ENCODE data around the gene CDYL2. TPM values are rescaled to one million over a fixed set of nuclear protein-coding genes. Genes with fewer than 3 reads are reported as not detected.

Gene CDYL2
- total and polyA plus RNA-seq, 2 experiments from 2014 or later, result 2.1 to 5.2 TPM

DNA sequence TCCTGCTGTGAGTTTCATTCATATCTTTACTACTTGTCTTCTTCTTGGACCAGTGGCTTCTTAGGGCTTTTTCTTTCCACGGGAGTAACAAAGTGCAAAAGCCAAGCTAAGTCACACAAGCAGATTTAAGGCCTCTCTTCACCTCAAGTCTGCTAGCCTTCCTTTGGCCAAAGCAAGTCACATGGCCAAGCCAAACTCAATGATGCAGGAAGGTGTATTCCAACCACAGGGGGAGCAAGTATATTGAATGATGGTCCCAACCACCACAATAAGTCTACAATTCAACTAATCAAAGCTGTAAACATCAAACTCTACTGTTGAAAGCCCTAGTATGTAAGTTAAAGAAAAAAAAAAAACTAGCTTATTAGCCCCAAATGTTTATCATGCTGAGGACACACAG is 44.5 kb upstream of the CDYL2 start:
- Histone ChIP-seq H3K4me2 (ENCODE audit: unreplicated experiment) (no peak overlapping the region), H3K27ac (no peak overlapping the region), H3K4me3 (no peak overlapping the region), H3K4me1 (ENCODE audit: insufficient read depth) (no peaks in the 10 kb centered on the region), H3K9me2 (ENCODE audit: insufficient read depth) (no peaks in the 10 kb centered on the region), H2AFZ (no peak overlapping the region), H3K27me3 (replicated peaks; ENCODE audit: insufficient read depth) (no peaks in the 10 kb centered on the region), H3K79me2 (ENCODE audit: insufficient read depth) (no peaks in the 10 kb centered on the region), H3K9me3 (ENCODE audit: low read depth) (no peaks in the 10 kb centered on the region), H3K9ac (no peak overlapping the region), H3F3A (ENCODE audit: insufficient read depth) (no peaks in the 10 kb centered on the region), H3K36me3 (ENCODE audit: low read depth) (no peaks in the 10 kb centered on the region), H4K20me1 (ENCODE audit: insufficient read depth) (no peaks in the 10 kb centered on the region)
- no peak for DNase-seq
- no peak for TF ChIP-seq EZH2 (IDR thresholded peaks at IDR 0.05; ENCODE audit: insufficient read depth, poor library complexity, severe bottlenecking)
- TF ChIP-seq EZH2phosphoT487 (IDR thresholded peaks at IDR 0.05; ENCODE audit: insufficient read depth, low read depth), result no peak
- in situ Hi-C loops (cut with MboI), result no loop called here
- 44 to 54% methylated on average over 1 of the region's 1 CpG for whole genome bisulfite sequencing, 2 experiments (ENCODE audit: low coverage in 1 of 2, low lambda C conversion rate in 2 of 2, missing lambda C conversion rate in 2 of 2)

- TF ChIP-seq EZH2phosphoT487 (IDR thresholded peaks at IDR 0.05; ENCODE audit: insufficient read depth, low read depth), result no peak
- no peak for TF ChIP-seq EZH2 (IDR thresholded peaks at IDR 0.05; ENCODE audit: insufficient read depth, poor library complexity, severe bottlenecking)
- Histone ChIP-seq H4K20me1 (ENCODE audit: insufficient read depth) (no peaks in the 10 kb centered on the region), H3K4me1 (ENCODE audit: insufficient read depth) (no peaks in the 10 kb centered on the region), H3K4me3 (no peak overlapping the region), H3K9me2 (ENCODE audit: insufficient read depth) (no peaks in the 10 kb centered on the region), H3K9ac (no peak overlapping the region), H3K27ac (no peak overlapping the region), H3K79me2 (ENCODE audit: insufficient read depth) (no peaks in the 10 kb centered on the region), H3K36me3 (ENCODE audit: low read depth) (no peaks in the 10 kb centered on the region), H3K27me3 (replicated peaks; ENCODE audit: insufficient read depth) (no peaks in the 10 kb centered on the region), H3F3A (ENCODE audit: insufficient read depth) (no peaks in the 10 kb centered on the region), H3K9me3 (ENCODE audit: low read depth) (no peaks in the 10 kb centered on the region), H3K4me2 (ENCODE audit: unreplicated experiment) (no peak overlapping the region), H2AFZ (no peak overlapping the region)
- in situ Hi-C loops (cut with MboI), result no loop called here
- WGBS, 2 experiments (ENCODE audit: low coverage in 1 of 2, low lambda C conversion rate in 2 of 2, missing lambda C conversion rate in 2 of 2), result 30 to 43% methylated on average over 3 of the region's 3 CpGs
- no peak for DNase-seq
Observed at GRCh38 chr16:80846680-80847079, 42.3 kb upstream of the CDYL2 start.

DNA sequence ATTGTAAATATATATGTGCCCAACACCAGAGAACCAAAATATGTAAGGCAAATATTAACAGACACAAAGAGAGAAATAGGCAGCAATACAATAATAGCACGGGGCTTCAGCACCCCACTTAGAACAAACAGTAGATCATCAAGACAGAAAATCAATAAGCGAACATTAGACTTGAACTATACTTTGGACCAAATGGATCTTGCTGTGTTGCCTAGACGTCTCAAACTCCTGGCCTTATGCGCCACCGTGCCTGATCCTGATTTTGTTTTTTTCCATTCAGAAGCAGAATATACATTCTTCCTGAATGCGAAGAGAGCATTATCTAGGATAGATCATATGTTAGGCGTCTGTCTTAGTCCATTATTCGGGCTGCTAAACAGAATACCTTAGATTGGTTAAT is 41.9 kb upstream of the CDYL2 start:
- no peak overlapping the region for H3K4me2 ChIP-seq (ENCODE audit: unreplicated experiment)
- DNase-seq, result no peak
- no peaks in the 10 kb centered on the region for H3K36me3 ChIP-seq (ENCODE audit: low read depth)
- H3K9me3 ChIP-seq (ENCODE audit: low read depth), result no peaks in the 10 kb centered on the region
- in situ Hi-C loops (cut with MboI), result no loop called here
- H2AFZ ChIP-seq, result no peak overlapping the region
- H3K4me3 ChIP-seq, result no peak overlapping the region
- H3F3A ChIP-seq (ENCODE audit: insufficient read depth), result no peaks in the 10 kb centered on the region
- H3K9ac ChIP-seq, result no peak overlapping the region
- 55 to 62% methylated on average over 8 of the region's 8 CpGs for WGBS, 2 experiments (ENCODE audit: low coverage in 1 of 2, low lambda C conversion rate in 2 of 2, missing lambda C conversion rate in 2 of 2)
- H3K27me3 ChIP-seq (replicated peaks; ENCODE audit: insufficient read depth), result no peaks in the 10 kb centered on the region
- H4K20me1 ChIP-seq (ENCODE audit: insufficient read depth), result no peaks in the 10 kb centered on the region
- H3K79me2 ChIP-seq (ENCODE audit: insufficient read depth), result no peaks in the 10 kb centered on the region
- H3K9me2 ChIP-seq (ENCODE audit: insufficient read depth), result no peaks in the 10 kb centered on the region
- no peak overlapping the region for H3K27ac ChIP-seq
- TF ChIP-seq EZH2 (IDR thresholded peaks at IDR 0.05; ENCODE audit: insufficient read depth, poor library complexity, severe bottlenecking), result no peak
- H3K4me1 ChIP-seq (ENCODE audit: insufficient read depth), result no peaks in the 10 kb centered on the region

GRCh38 chr16:80844395-80844794 is 40.0 kb upstream of the CDYL2 start:
- Histone ChIP-seq H3K4me1 (ENCODE audit: insufficient read depth) (no peaks in the 10 kb centered on the region), H3K36me3 (ENCODE audit: low read depth) (no peaks in the 10 kb centered on the region), H3K4me2 (ENCODE audit: unreplicated experiment) (no peak overlapping the region), H3K9me3 (ENCODE audit: low read depth) (no peaks in the 10 kb centered on the region), H3K79me2 (ENCODE audit: insufficient read depth) (no peaks in the 10 kb centered on the region), H4K20me1 (ENCODE audit: insufficient read depth) (no peaks in the 10 kb centered on the region), H3K9me2 (ENCODE audit: insufficient read depth) (no peaks in the 10 kb centered on the region), H3K27me3 (replicated peaks; ENCODE audit: insufficient read depth) (no peaks in the 10 kb centered on the region), H3F3A (ENCODE audit: insufficient read depth) (no peaks in the 10 kb centered on the region), H2AFZ (no peak overlapping the region), H3K4me3 (no peak overlapping the region), H3K9ac (no peak overlapping the region), H3K27ac (no peak overlapping the region)
- no peak for TF ChIP-seq EZH2 (IDR thresholded peaks at IDR 0.05; ENCODE audit: insufficient read depth, poor library complexity, severe bottlenecking)
- TF ChIP-seq EZH2phosphoT487 (IDR thresholded peaks at IDR 0.05; ENCODE audit: insufficient read depth, low read depth), result no peak
- DNase-seq, result no peak
- in situ Hi-C loops (cut with MboI), result no loop called here
- WGBS, 2 experiments (ENCODE audit: low coverage in 1 of 2, low lambda C conversion rate in 2 of 2, missing lambda C conversion rate in 2 of 2), result 27 to 31% methylated on average over 1 of the region's 1 CpG

GRCh38 chr16:80841231-80841630 is 36.8 kb upstream of the CDYL2 start:
- TF ChIP-seq EZH2 (IDR thresholded peaks at IDR 0.05; ENCODE audit: insufficient read depth, poor library complexity, severe bottlenecking) (no peak), EZH2phosphoT487 (IDR thresholded peaks at IDR 0.05; ENCODE audit: insufficient read depth, low read depth) (no peak)
- H3K27me3 ChIP-seq (replicated peaks; ENCODE audit: insufficient read depth), result no peaks in the 10 kb centered on the region
- no peaks in the 10 kb centered on the region for H3K9me2 ChIP-seq (ENCODE audit: insufficient read depth)
- H3K4me1 ChIP-seq (ENCODE audit: insufficient read depth), result no peaks in the 10 kb centered on the region
- no peak for DNase-seq
- in situ Hi-C loops (cut with MboI), result no loop called here
- no peaks in the 10 kb centered on the region for H4K20me1 ChIP-seq (ENCODE audit: insufficient read depth)
- no peaks in the 10 kb centered on the region for H3K9me3 ChIP-seq (ENCODE audit: low read depth)
- no peak overlapping the region for H3K4me2 ChIP-seq (ENCODE audit: unreplicated experiment)
- no peaks in the 10 kb centered on the region for H3F3A ChIP-seq (ENCODE audit: insufficient read depth)
- no peaks in the 10 kb centered on the region for H3K79me2 ChIP-seq (ENCODE audit: insufficient read depth)
- no peak overlapping the region for H3K9ac ChIP-seq
- H3K27ac ChIP-seq, result no peak overlapping the region
- H3K4me3 ChIP-seq, result no peak overlapping the region
- no peaks in the 10 kb centered on the region for H3K36me3 ChIP-seq (ENCODE audit: low read depth)
- H2AFZ ChIP-seq, result no peak overlapping the region
